ENCODE measurements around the gene TAS2R3.

Gene TAS2R3

GRCh38 chr7:141763797-141764196 is at the start of gene TAS2R3:
TSS of gene TAS2R3 (plus strand) at chr7:141764097. CDS start at chr7:141764159, 62 bp downstream.
- no peaks in the 10 kb centered on the region for H3K27me3 Mint-ChIP-seq (ENCODE audit: low read depth)
- H3K36me3 Mint-ChIP-seq (ENCODE audit: low read depth), result peaks cover 25% of the 10 kb centered on the region
- no peaks in the 10 kb centered on the region for H3K4me1 Mint-ChIP-seq (ENCODE audit: low read depth)
- H3K27ac Mint-ChIP-seq, result no peak within 1 kb of the TSS
- no peaks in the 10 kb centered on the region for H3K9me3 Mint-ChIP-seq
- H3K4me3 Mint-ChIP-seq, result no peak within 1 kb of the TSS

- no peaks in the 10 kb centered on the region for H3K9me3 Mint-ChIP-seq
- no peak overlapping the region for H3K27ac Mint-ChIP-seq
- peaks cover 7% of the 10 kb centered on the region for H3K36me3 Mint-ChIP-seq (ENCODE audit: low read depth)
- H3K4me3 Mint-ChIP-seq, result no peak overlapping the region
- peaks cover 12% of the 10 kb centered on the region for H3K4me1 Mint-ChIP-seq (ENCODE audit: low read depth)
- H3K27me3 Mint-ChIP-seq (ENCODE audit: low read depth), result peaks cover 14% of the 10 kb centered on the region
Observed at GRCh38 chr7:141714571-141714970, 49.3 kb upstream of the TAS2R3 start.

DNA sequence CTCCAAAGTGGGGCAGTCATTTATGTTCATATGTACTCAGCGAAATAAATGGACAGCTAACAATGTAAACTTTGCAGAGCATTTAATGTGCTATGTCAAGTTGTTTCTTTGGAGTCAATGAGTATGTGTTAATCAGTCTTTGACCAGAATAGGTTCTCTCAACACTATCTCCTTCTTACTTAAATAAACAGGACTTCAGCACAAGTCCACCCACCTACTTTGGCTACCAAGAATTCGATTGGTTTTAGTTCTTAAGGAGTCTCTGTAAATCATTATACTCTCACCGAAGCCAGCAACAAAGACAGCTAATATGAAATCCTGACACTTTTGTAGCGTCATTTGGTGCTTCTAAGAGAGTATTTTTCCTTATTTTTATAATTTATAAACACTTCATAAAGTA is 48.9 kb upstream of the TAS2R3 start:
- Mint-ChIP-seq H3K4me3 (no peak overlapping the region), H3K9me3 (no peaks in the 10 kb centered on the region), H3K27me3 (ENCODE audit: low read depth) (peaks cover 14% of the 10 kb centered on the region), H3K4me1 (ENCODE audit: low read depth) (peaks cover 14% of the 10 kb centered on the region), H3K27ac (no peak overlapping the region), H3K36me3 (ENCODE audit: low read depth) (peaks cover 7% of the 10 kb centered on the region)

DNA sequence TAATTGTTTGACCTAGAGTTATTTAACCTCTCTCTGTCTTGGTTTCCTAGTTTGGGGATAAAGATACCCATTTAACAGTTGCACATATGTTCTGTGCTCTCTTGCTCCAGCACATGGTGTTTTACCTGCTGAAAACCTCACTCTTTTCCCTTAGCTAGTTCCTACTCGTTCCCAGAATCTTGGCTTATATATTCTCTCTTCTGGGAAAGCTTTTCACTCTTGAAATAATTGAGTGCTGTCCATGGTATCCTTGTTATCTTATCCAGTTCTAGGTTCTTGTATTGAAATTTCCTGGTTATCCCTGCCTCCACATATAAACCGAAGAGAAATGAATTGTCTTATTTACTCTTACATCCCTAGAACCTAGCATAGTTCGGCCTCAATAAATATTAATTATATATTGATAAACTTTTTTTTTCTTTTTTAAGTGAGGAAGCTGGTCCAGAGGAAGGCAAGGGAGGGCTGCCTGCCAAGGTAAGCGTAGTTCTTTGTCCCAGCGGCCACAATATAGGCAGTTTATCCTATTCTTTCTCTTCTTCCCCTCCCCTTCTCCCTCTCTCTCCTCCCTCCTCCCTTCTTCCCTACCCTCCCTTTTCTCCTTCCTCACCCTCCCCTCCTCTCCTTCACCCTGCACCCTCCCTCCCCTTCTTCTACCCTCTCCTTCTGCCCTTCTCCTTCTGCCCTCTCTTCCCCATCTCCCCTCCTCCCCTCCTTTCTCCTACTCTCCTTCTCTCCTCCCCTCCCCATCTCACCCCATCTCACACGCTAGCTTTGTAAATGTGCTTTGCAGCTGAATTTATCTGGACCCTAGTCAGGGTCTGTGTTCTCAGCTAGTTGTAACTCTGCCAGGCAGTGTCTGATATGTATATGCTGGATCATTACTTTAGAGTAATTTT is 47.9 kb upstream of the TAS2R3 start:
- H3K4me3 Mint-ChIP-seq, result no peak overlapping the region
- H3K9me3 Mint-ChIP-seq, result no peaks in the 10 kb centered on the region
- peaks cover 14% of the 10 kb centered on the region for H3K27me3 Mint-ChIP-seq (ENCODE audit: low read depth)
- H3K36me3 Mint-ChIP-seq (ENCODE audit: low read depth), result peaks cover under 1% of the 10 kb centered on the region
- H3K27ac Mint-ChIP-seq, result no peak overlapping the region
- H3K4me1 Mint-ChIP-seq (ENCODE audit: low read depth), result peaks cover 13% of the 10 kb centered on the region

- Mint-ChIP-seq H3K27me3 (ENCODE audit: low read depth) (peaks cover 14% of the 10 kb centered on the region), H3K4me1 (ENCODE audit: low read depth) (peaks cover 4% of the 10 kb centered on the region), H3K9me3 (no peaks in the 10 kb centered on the region), H3K27ac (no peak overlapping the region), H3K36me3 (ENCODE audit: low read depth) (no peaks in the 10 kb centered on the region), H3K4me3 (no peak overlapping the region)
Observed at GRCh38 chr7:141717450-141717849, 46.4 kb upstream of the TAS2R3 start.

- Mint-ChIP-seq H3K4me3 (no peak overlapping the region), H3K36me3 (ENCODE audit: low read depth) (peaks cover 2% of the 10 kb centered on the region), H3K27ac (no peak overlapping the region), H3K4me1 (ENCODE audit: low read depth) (peaks cover 2% of the 10 kb centered on the region), H3K27me3 (ENCODE audit: low read depth) (peaks cover 3% of the 10 kb centered on the region), H3K9me3 (no peaks in the 10 kb centered on the region)
Observed at GRCh38 chr7:141722529-141722928, 41.4 kb upstream of the TAS2R3 start.

DNA sequence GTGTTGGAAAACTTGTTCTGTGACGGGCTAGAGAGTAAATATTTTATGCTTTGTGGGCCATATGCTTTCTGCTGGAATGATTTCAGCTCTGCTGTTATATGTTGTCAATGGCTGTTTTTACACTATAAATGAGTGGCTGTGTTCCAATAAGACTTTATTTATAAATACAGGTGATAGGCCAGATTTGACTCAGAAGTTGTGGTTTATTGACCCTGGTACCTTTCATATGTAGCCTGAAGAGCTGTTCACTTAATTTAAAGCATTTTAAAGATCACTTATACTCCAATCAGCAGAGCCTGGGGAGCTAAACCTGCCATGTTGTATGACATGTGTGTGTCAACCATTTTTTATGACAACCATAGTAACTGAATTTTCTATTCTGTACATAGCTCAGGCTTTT is 34.9 kb upstream of the TAS2R3 start:
- Mint-ChIP-seq H3K27ac (no peak overlapping the region), H3K4me3 (no peak overlapping the region), H3K36me3 (ENCODE audit: low read depth) (peaks cover 2% of the 10 kb centered on the region)

DNA sequence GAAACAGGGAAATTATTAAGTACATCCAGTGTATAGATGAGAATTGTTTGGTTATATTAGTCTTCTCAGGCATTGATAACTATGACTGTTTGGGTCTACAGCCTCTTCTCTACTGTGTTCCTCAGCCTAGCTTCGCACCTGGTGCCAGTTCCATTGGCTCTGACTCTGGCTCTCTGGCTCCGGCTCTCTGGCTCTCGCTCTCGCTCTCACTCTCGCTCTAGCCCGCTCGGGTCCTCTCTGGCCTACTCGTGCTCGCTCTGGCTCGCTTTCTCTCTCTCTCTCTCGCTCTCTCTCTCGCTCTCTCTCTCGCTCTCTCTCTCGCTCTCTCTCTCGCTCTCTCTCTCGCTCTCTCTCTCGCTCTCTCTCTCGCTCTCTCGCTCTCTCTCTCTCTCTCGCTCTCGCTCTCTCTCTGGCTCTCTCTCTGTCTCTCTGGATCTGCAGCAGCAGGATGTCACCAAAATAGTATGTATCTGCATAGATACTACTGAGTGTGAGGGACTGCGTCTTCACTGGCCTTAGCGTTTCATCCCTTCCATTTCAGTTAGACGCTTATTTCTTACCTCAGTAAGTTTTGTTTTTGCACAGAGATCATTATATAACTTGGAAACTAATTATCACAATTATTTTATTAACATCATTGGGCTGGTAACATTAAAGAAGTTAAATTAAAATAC is 32.3 kb upstream of the TAS2R3 start:
- H3K4me3 Mint-ChIP-seq, result peak overlapping the region; percentile 50
- no peaks in the 10 kb centered on the region for H3K36me3 Mint-ChIP-seq (ENCODE audit: low read depth)
- no peak overlapping the region for H3K27ac Mint-ChIP-seq
- H3K4me1 Mint-ChIP-seq (ENCODE audit: low read depth), result peaks cover 3% of the 10 kb centered on the region
- H3K27me3 Mint-ChIP-seq (ENCODE audit: low read depth), result no peaks in the 10 kb centered on the region
- no peaks in the 10 kb centered on the region for H3K9me3 Mint-ChIP-seq

More for the DNA sequence above, 34.9 kb upstream of the TAS2R3 start:
- Mint-ChIP-seq H3K27me3 (ENCODE audit: low read depth) (no peaks in the 10 kb centered on the region), H3K4me1 (ENCODE audit: low read depth) (peaks cover 2% of the 10 kb centered on the region), H3K9me3 (no peaks in the 10 kb centered on the region)

- peaks cover 17% of the 10 kb centered on the region for H3K36me3 Mint-ChIP-seq (ENCODE audit: low read depth)
- no peaks in the 10 kb centered on the region for H3K27me3 Mint-ChIP-seq (ENCODE audit: low read depth)
- H3K4me3 Mint-ChIP-seq, result peak overlapping the region; percentile 95
- H3K27ac Mint-ChIP-seq, result peak overlapping the region; percentile 95
- peaks cover 21% of the 10 kb centered on the region for H3K4me1 Mint-ChIP-seq (ENCODE audit: low read depth)
- no peaks in the 10 kb centered on the region for H3K9me3 Mint-ChIP-seq
Observed at GRCh38 chr7:141737118-141737835, 26.6 kb upstream of the TAS2R3 start.

DNA sequence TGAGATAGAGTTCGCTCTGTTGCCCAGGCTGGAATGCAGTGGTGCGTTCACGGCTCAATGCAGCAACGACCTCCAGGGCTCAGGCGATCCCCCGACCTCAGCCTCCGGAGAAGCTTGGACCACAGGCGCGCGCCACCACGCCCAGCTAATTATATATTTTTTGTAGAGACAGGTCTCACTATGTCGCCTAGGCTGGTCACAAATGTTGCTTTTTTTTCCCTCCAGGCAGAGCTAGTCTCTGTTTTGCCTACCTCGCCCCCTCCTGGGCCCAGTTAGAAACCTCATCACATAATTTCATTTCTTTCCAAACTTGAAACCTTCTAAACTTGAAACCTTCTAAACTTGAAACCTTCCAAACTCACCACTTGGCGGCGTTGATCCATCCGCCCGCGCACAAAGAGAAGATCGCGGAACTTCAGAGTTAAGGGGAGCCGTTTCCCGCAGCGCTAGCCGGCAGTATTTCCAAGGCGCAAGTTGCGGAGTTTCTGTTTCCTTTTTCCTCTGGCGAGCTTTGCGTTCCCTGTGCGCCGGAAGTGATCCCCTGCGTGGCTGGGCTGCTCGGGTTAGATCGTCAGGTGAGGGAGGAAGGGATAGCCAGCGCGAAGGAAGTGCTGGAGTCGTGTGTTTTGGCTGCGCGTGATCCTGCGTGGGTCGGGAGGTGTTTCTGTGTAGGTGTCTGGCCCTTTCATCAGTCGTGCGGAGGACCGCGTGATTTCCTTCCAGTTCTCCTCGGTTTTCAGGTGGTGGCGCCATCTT is 25.9 kb upstream of the TAS2R3 start, which contains the start of gene SSBP1:
SSBP1 (plus strand) TSS at position 523 of the 756 bp plus-strand sequence. CDS start 809 bp downstream, outside the sequence.
- H3K27me3 Mint-ChIP-seq (ENCODE audit: low read depth), result no peaks in the 10 kb centered on the region
- peak within 1 kb of the TSS; percentile 95 for H3K27ac Mint-ChIP-seq
- H3K9me3 Mint-ChIP-seq, result no peaks in the 10 kb centered on the region
- H3K36me3 Mint-ChIP-seq (ENCODE audit: low read depth), result peaks cover 22% of the 10 kb centered on the region
- H3K4me3 Mint-ChIP-seq, result peak within 1 kb of the TSS; percentile 95
- H3K4me1 Mint-ChIP-seq (ENCODE audit: low read depth), result peaks cover 21% of the 10 kb centered on the region

DNA sequence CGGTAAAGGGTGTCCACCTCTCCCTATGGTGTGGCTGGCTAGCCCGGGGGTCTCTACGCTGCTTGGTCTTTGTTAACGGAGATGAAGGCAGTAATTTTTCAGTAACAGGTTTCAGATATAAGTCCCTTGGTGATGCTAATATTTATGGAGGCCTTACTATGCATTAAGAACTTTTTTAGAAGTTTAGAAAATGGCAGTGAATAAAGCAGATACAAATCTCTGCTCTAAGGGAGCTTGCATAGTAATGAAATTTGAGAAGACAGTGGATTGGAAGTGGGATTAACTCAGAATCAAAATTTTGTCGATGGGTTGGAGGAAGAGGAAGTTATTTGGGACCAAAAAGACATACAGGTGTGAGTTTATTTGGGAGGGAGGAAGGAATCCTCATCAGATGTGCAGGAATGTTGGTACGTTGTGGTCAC is 25.3 kb upstream of the TAS2R3 start:
- peaks cover 27% of the 10 kb centered on the region for H3K36me3 Mint-ChIP-seq (ENCODE audit: low read depth)
- H3K4me3 Mint-ChIP-seq, result peak overlapping the region; percentile 95
- no peaks in the 10 kb centered on the region for H3K27me3 Mint-ChIP-seq (ENCODE audit: low read depth)
- H3K27ac Mint-ChIP-seq, result peak overlapping the region; percentile 95
- H3K9me3 Mint-ChIP-seq, result no peaks in the 10 kb centered on the region
- peaks cover 21% of the 10 kb centered on the region for H3K4me1 Mint-ChIP-seq (ENCODE audit: low read depth)

GRCh38 chr7:141739250-141739649 is 24.6 kb upstream of the TAS2R3 start:
- Mint-ChIP-seq H3K36me3 (ENCODE audit: low read depth) (peaks cover 34% of the 10 kb centered on the region), H3K4me1 (ENCODE audit: low read depth) (peaks cover 21% of the 10 kb centered on the region), H3K9me3 (no peaks in the 10 kb centered on the region)

DNA sequence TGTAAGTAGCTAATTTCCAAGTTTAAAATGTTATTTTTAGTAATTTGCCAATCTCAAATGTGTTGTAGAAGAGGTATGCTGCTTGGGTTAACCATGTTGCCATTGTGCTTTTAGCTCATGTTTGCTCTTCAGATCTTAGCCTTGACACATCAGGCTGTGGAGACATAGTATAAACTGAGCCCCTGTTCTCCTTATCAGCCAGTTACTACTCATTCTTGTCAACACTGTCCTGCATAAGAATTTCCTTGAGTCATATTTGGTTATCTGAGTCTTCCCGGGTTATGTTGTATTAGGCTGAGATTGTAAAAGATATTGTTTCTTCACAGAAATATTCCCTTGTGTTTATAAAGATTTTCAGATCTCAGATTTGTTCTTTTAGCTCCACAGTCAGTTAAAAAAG is 21.7 kb upstream of the TAS2R3 start:
- Mint-ChIP-seq H3K4me3 (no peak overlapping the region), H3K9me3 (no peaks in the 10 kb centered on the region), H3K27me3 (ENCODE audit: low read depth) (no peaks in the 10 kb centered on the region), H3K4me1 (ENCODE audit: low read depth) (peaks cover 19% of the 10 kb centered on the region), H3K36me3 (ENCODE audit: low read depth) (peaks cover 44% of the 10 kb centered on the region), H3K27ac (no peak overlapping the region)

More at GRCh38 chr7:141739250-141739649, 24.6 kb upstream of the TAS2R3 start:
- Mint-ChIP-seq H3K4me3 (peak overlapping the region; percentile 71), H3K27me3 (ENCODE audit: low read depth) (no peaks in the 10 kb centered on the region), H3K27ac (peak overlapping the region; percentile 49)

GRCh38 chr7:141744131-141744530 is 19.8 kb upstream of the TAS2R3 start:
- H3K4me1 Mint-ChIP-seq (ENCODE audit: low read depth), result peaks cover 14% of the 10 kb centered on the region
- peaks cover 45% of the 10 kb centered on the region for H3K36me3 Mint-ChIP-seq (ENCODE audit: low read depth)
- no peak overlapping the region for H3K4me3 Mint-ChIP-seq
- H3K27ac Mint-ChIP-seq, result no peak overlapping the region
- H3K9me3 Mint-ChIP-seq, result no peaks in the 10 kb centered on the region
- H3K27me3 Mint-ChIP-seq (ENCODE audit: low read depth), result no peaks in the 10 kb centered on the region

All from T-helper 1 cell treated with Interleukin-12 subunit alpha and Interleukin-12 subunit beta and Interleukin-4 antibody, amounts not matched to agents 30 μg/mL and 1 μg/mL, for 36 hours (primary cell).